WTC11 (cell line): ENCODE measurements around the gene GAL3ST1. TPM values are rescaled to one million over a fixed set of nuclear protein-coding genes. Genes with fewer than 3 reads are reported as not detected.

Experiments
- ATAC-seq: fragments of 200-7000 bp; cut with Tn5 transposase; 2 replicates; pipeline ENCODE4 v1.10.0; 2021; ENCODE audit warnings: mild to moderate bottlenecking, moderate library complexity
- CTCF ChIA-PET: fragments of 300-600 bp; sonication (Branson Sonifier 250); formaldehyde crosslinking; loops from one replicate; lab custom pipeline; 2021; ENCODE audit warnings: antibody characterized with exemption; lab: Charles Lee
- POLR2A ChIA-PET: fragments of 350-600 bp; sonication (Branson Sonifier 250); formaldehyde crosslinking; loops from one replicate; lab custom pipeline; 2021; ENCODE audit warnings: antibody characterized with exemption; lab: Charles Lee
- DNase-seq: peaks from one replicate; pipeline ENCODE4 v3.0.0; 2021; ENCODE audit warnings: low spot score
- H3K27ac Mint-ChIP-seq: 2 replicates; pipeline ENCODE4 v1.8.0; 2021; ENCODE audit warnings: mixed read lengths
- H3K27me3 Mint-ChIP-seq: 2 replicates; pipeline ENCODE4 v1.8.0; 2021; ENCODE audit warnings: low read depth, mild to moderate bottlenecking, moderate library complexity, mixed read lengths
- H3K36me3 Mint-ChIP-seq: 2 replicates; pipeline ENCODE4 v1.8.0; 2021; ENCODE audit warnings: mixed read lengths
- H3K4me1 Mint-ChIP-seq: 2 replicates; pipeline ENCODE4 v1.8.0; 2022; ENCODE audit warnings: mixed read lengths
- H3K4me3 Mint-ChIP-seq: 2 replicates; pipeline ENCODE4 v1.8.0; 2021; ENCODE audit warnings: mild to moderate bottlenecking, moderate library complexity, mixed read lengths
- H3K9me3 Mint-ChIP-seq: 2 replicates; pipeline ENCODE4 v1.8.0; 2021; ENCODE audit warnings: mixed read lengths
- AR ChIP-seq: fragments of 250-450 bp; sonication (Bioruptor Pico); IDR thresholded peaks from 2 replicates; pipeline ENCODE4 v1.9.0; 2021; ENCODE audit warnings: mild to moderate bottlenecking
- E2F4 ChIP-seq: sonication (generic); formaldehyde crosslinking; IDR thresholded peaks from 2 replicates; pipeline ENCODE4 v1.8.1; 2022; ENCODE audit warnings: low read depth, mild to moderate bottlenecking, moderate library complexity, missing genetic modification reagents, borderline replicate concordance
- EMX1 ChIP-seq: fragments of 250-450 bp; sonication (Bioruptor Pico); IDR thresholded peaks from 2 replicates; pipeline ENCODE4 v1.8.0; 2021; ENCODE audit warnings: mild to moderate bottlenecking
- FOXJ3 ChIP-seq: sonication (generic); formaldehyde crosslinking; IDR thresholded peaks from 2 replicates; pipeline ENCODE4 v1.9.0; 2021; ENCODE audit warnings: missing genetic modification reagents, mild to moderate bottlenecking, borderline replicate concordance
- FOXK1 ChIP-seq: sonication (generic); formaldehyde crosslinking; IDR thresholded peaks from 2 replicates; pipeline ENCODE4 v1.8.0; 2022; ENCODE audit warnings: mild to moderate bottlenecking, moderate library complexity, missing genetic modification reagents
- FOXP4 ChIP-seq: sonication (generic); formaldehyde crosslinking; IDR thresholded peaks from 2 replicates; pipeline ENCODE4 v1.8.0; 2022; ENCODE audit warnings: mild to moderate bottlenecking, missing genetic modification reagents
- GTF2I ChIP-seq: fragments of 250-450 bp; sonication (Bioruptor Pico); conservative IDR thresholded peaks from 2 replicates; pipeline ENCODE4 v1.4.0; 2021; ENCODE audit warnings: mild to moderate bottlenecking
- HMGA2 ChIP-seq: fragments of 250-450 bp; sonication (Bioruptor Pico); IDR thresholded peaks from 2 replicates; pipeline ENCODE4 v1.4.0; 2021; ENCODE audit warnings: mild to moderate bottlenecking, moderate library complexity
- HMGXB4 ChIP-seq: sonication (generic); formaldehyde crosslinking; IDR thresholded peaks from 2 replicates; pipeline ENCODE4 v1.8.1; 2023; ENCODE audit warnings: mild to moderate bottlenecking, moderate library complexity, missing genetic modification reagents
- JAZF1 ChIP-seq: fragments of 250-450 bp; sonication (Bioruptor Pico); IDR thresholded peaks from 2 replicates; pipeline ENCODE4 v1.9.0; 2021; ENCODE audit warnings: moderate library complexity, mild to moderate bottlenecking, inconsistent platforms
- MXD4 ChIP-seq: fragments of 250-450 bp; sonication (Bioruptor Pico); IDR thresholded peaks from 2 replicates; pipeline ENCODE4 v1.8.0; 2021; ENCODE audit warnings: mild to moderate bottlenecking, moderate library complexity, borderline replicate concordance
- PRDM15 ChIP-seq: sonication (generic); formaldehyde crosslinking; IDR thresholded peaks from 2 replicates; pipeline ENCODE4 v1.8.0; 2022; ENCODE audit warnings: missing genetic modification reagents
- RELA ChIP-seq: sonication (generic); formaldehyde crosslinking; IDR thresholded peaks from 2 replicates; pipeline ENCODE4 v1.8.1; 2022; ENCODE audit warnings: missing genetic modification reagents, mild to moderate bottlenecking, borderline replicate concordance
- RORB ChIP-seq: fragments of 250-450 bp; sonication (Bioruptor Pico); IDR thresholded peaks from 2 replicates; pipeline ENCODE4 v1.9.0; 2021; ENCODE audit warnings: mild to moderate bottlenecking
- SOX15 ChIP-seq: fragments of 250-450 bp; sonication (Bioruptor Pico); IDR thresholded peaks from 2 replicates; pipeline ENCODE4 v1.9.0; 2021; ENCODE audit warnings: mild to moderate bottlenecking
- SP1 ChIP-seq: sonication (generic); formaldehyde crosslinking; conservative IDR thresholded peaks from 2 replicates; pipeline ENCODE4 v1.8.1; 2022; ENCODE audit warnings: missing genetic modification reagents
- TEAD1 ChIP-seq: sonication (generic); formaldehyde crosslinking; IDR thresholded peaks from 2 replicates; pipeline ENCODE4 v1.8.0; 2022; ENCODE audit warnings: mild to moderate bottlenecking, missing genetic modification reagents
- TEAD4 ChIP-seq: sonication (generic); formaldehyde crosslinking; IDR thresholded peaks from 2 replicates; pipeline ENCODE4 v1.8.0; 2022; ENCODE audit warnings: mild to moderate bottlenecking, missing genetic modification reagents
- USF1 ChIP-seq: sonication (generic); formaldehyde crosslinking; IDR thresholded peaks from 2 replicates; pipeline ENCODE4 v1.8.0; 2022; ENCODE audit warnings: mild to moderate bottlenecking, missing genetic modification reagents
- ZBTB21 ChIP-seq: sonication (generic); formaldehyde crosslinking; IDR thresholded peaks from 2 replicates; pipeline ENCODE4 v1.8.1; 2023; ENCODE audit warnings: mild to moderate bottlenecking, missing genetic modification reagents, borderline replicate concordance
- ZNF121 ChIP-seq: sonication (generic); formaldehyde crosslinking; IDR thresholded peaks from 2 replicates; pipeline ENCODE4 v1.8.0; 2023; ENCODE audit warnings: missing genetic modification reagents
- ZNF263 ChIP-seq: sonication (generic); formaldehyde crosslinking; IDR thresholded peaks from 2 replicates; pipeline ENCODE4 v1.8.1; 2022; ENCODE audit warnings: low read depth, mild to moderate bottlenecking, moderate library complexity, missing genetic modification reagents
- total RNA-seq: library from RNA; stranded (reverse); gene quantifications from 3 replicates; pipeline ENCODE4 v1.2.3, GENCODE V29; 2021

Gene GAL3ST1
- total RNA-seq, 1 experiment from 2014 or later, result 11.0 TPM

GRCh38 chr22:30591191-30591587, 16.7 kb upstream of the GAL3ST1 start:
- Mint-ChIP-seq H3K4me3 (no peak overlapping the region), H3K36me3 (peaks cover 29% of the 10 kb centered on the region), H3K4me1 (0 out of 2 replicates have a peak, but pooled peaks cover 2% of the 10 kb centered on the region), H3K9me3 (no peaks in the 10 kb centered on the region), H3K27me3 (peaks cover 24% of the 10 kb centered on the region), H3K27ac (no peak overlapping the region)
- no peak for ATAC-seq
- CTCF ChIA-PET, result interaction anchor here (0.7 to 1.4 kb wide), 7 partner anchors 11 to 165 kb away, joined by 3 to 9 read pairs (median 4); no protein-coding TSS in a partner anchor
- DNase-seq, result no peak
- TF ChIP-seq TEAD1 (CRISPR knock-in tag) (no peak), TEAD4 (CRISPR knock-in tag) (no peak), RORB (CRISPR knock-in tag) (no peak), SP1 (CRISPR knock-in tag) (no peak), PRDM15 (CRISPR knock-in tag) (no peak), EMX1 (no peak), ZBTB21 (CRISPR knock-in tag) (no peak), FOXP4 (CRISPR knock-in tag) (no peak)
- POLR2A ChIA-PET, result interaction anchor here (1.2 kb wide), 1 partner anchor 15 kb away, joined by 3 read pairs; no protein-coding TSS in a partner anchor

- Mint-ChIP-seq H3K9me3 (no peaks in the 10 kb centered on the region), H3K4me3 (no peak overlapping the region)
- POLR2A ChIA-PET, result no interaction called here
- no peak for ATAC-seq
- no peak for DNase-seq
- no peak for TF ChIP-seq FOXJ3 (CRISPR knock-in tag)
- no peak for TF ChIP-seq ZNF263 (CRISPR knock-in tag)
- no peak for TF ChIP-seq E2F4 (CRISPR knock-in tag)
- no peak for TF ChIP-seq AR
- no peak for TF ChIP-seq HMGA2
- TF ChIP-seq ZNF121 (CRISPR knock-in tag), result no peak
- no peak for TF ChIP-seq FOXK1 (CRISPR knock-in tag)
- no peak for TF ChIP-seq GTF2I (CRISPR knock-in tag)
- TF ChIP-seq JAZF1, result no peak
- no peak for TF ChIP-seq USF1 (CRISPR knock-in tag)
- no peak for TF ChIP-seq MXD4
- TF ChIP-seq EMX1, result no peak
- TF ChIP-seq RELA (CRISPR knock-in tag), result no peak
- no peak for TF ChIP-seq SOX15 (CRISPR knock-in tag)
- TF ChIP-seq HMGXB4 (CRISPR knock-in tag), result no peak
- TF ChIP-seq, all 79 proteins: peak for 0
- H3K27ac Mint-ChIP-seq, result no peak overlapping the region
- H3K4me1 Mint-ChIP-seq, result 0 out of 2 replicates have a peak, but pooled peaks cover 2% of the 10 kb centered on the region
- peaks cover 48% of the 10 kb centered on the region for H3K36me3 Mint-ChIP-seq
- H3K27me3 Mint-ChIP-seq, result no peaks in the 10 kb centered on the region
- CTCF ChIA-PET, result no interaction called here
Measured at GRCh38 chr22:30586414-30586813, 11.9 kb upstream of the GAL3ST1 start.
